CD4-positive, alpha-beta T cell treated with Interleukin-4 for 1 hour (primary cell): ENCODE results near the gene ACBD6.

Experiments used
- DNase-seq, 2 donors: peaks; one replicate each; pipeline ENCODE4 v3.0.0-alpha.2; 2020 to 2022

ACBD6 gene

DNA sequence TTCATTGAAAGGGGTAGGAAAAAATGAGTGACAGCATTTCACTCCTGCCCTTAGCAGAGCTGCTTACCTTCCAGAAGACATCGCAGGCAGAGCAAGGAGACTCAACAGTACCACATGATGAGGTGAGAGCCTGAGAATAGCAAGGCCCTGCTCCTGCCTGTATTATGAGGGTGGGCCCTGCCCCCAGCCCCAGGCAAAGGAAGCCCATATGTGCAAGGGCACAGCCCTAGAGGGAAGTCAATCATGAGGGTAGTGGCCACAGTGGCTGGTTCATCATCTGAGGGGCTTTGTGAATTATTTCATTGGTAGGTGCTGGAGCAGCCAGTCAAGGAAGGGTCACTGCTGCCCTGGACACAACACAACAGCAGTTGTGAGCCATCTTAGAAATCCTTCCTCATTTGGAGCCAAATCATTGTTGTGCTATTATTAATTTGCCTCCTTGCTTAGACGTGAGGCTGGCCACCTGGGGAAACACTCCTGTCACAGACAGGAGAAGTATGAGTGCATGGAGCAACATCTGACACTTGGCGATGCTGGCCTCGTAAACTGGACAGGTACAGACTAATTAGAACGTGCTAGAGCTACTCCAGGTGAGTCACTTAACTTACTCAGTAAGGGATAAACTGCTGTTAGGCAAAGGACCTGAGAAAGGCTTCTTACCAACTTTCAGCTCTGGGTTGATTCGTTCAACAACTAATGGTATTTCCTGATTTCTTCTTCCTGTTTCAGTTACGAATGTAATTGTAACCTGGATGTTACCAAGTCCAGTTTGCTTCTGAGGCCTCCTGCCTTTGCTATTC is 22.7 kb upstream of the ACBD6 start:
- no peak for DNase-seq

DNA sequence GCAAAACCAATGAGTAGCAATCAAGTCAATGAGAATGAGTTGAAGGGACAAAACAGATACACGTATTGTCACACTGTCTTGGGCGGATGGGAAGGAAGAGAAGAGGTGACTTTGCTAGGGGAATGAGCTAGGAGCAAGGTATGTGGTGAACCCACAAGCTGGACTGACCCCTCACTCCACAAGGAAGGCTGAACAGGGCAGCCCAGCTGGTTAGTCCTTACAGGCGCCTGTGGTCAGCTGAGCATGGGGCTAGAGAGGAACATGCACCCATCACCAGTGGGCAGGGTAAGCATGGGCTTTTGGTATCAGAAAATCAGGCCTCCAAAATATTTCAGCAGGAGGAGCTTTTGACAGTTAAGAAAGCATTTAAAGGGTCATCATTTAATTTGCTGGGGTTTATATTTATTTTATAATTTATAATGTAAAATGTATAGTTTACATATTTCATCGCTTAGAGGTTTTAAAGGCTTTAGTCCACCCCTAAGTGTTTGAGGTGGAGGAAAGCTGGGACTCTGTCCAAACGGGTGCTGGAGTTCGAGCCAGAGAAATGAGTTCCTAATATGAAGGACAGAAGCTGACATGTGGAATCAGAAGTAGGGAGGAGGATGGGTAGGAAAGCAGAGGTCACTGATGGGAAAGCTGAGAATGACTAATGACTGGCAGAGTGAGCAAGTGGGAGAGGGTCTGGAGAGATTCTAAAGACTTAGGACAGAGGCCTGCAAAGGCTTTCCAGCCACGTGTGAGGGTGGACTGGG is 22.0 kb upstream of the ACBD6 start:
- DNase-seq: no peak

DNA sequence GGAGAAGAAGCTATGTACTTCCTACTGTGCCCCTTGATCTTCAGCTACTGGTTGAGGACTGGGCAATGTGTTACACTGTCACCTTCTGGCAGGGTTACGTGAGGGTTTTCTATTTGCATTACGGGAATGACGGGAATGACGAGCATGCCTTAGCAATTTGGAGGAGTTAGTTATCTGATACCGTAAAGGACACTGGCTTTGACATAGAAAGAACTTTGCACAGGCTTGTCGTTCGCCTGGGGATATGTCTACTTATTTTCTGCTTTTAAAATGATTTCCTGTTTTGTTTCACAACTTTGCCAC is 19.8 kb upstream of the ACBD6 start:
- DNase-seq: no peak

DNA sequence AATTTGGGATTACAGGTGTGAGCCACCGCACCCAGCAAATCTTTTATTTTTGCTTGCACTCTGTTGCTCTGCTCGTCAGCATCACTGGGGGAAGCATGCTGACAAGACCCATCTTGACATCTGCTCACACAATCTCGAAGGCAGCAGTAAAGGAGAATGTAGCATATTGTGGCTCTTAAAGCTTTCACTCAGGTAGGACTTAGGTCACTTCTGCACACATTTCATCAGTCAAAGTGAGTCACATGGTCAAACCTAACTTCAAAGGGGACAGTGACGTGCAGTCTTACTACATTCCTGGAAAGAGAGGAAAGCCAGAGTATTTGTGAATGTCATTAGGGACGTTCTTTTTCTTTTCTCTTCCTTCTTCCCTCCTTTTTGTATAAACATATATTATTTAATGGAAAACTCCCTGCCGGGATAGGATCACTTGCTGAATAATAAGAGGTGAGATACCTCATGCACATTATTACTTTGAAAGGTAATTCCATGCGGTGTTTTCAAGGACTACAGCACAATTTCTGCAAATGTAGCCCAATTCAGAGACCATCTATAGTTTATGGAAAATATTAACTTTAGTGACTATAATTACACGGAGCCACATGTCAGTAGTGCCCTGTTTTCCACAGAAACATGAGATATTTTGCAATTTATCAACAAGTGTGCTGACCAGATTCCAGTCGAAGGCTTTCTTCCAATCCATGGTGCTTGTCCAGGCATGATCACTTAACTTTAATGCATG is 19.3 kb upstream of the ACBD6 start:
- DNase-seq: no peak

DNA sequence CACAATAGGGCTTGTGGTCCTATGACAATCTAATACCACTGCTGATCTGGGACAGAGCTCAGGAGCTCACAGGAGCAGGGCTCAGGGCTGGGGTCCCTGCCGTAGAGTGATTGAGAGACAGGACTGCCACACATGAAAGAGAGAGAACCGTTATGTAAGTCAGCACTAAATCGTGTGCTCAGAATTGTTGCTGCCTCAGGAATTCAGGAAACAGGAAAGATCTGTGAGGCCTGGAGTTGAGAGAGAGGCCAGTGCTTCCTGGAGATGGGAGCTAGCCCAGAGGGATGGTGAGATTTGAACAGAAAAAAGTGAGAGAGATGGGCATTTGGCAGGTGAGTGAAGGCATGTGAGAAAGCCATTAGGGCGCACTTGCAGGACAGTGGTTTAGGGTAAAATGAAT is 17.5 kb upstream of the ACBD6 start:
- DNase-seq: no peak

DNA sequence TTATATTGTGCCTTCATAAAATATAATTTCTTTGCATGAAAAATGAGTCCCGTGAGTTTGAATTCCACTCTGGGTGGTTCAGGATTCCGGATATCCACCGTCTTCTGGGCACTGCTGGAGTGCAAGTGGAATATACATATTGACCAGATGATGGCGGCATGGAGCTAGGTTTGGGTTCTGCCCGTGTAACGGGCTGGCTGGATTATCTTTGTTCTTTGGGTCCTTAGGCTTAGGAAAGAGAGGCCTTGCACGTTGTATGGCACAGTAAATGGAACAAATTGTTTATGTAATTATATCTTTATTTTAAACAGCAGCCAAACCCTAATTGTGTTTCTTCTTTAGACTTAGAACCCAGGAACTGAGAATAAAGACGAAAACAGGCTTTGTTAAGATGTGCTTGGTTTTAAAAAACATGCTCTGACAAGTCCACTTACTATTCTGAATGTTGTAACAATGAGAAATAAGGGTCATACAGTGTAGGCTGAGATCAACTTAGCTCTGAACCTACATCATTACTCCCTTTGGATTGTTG is 13.5 kb upstream of the ACBD6 start:
- DNase-seq: peak; percentile 59 to 69

DNA sequence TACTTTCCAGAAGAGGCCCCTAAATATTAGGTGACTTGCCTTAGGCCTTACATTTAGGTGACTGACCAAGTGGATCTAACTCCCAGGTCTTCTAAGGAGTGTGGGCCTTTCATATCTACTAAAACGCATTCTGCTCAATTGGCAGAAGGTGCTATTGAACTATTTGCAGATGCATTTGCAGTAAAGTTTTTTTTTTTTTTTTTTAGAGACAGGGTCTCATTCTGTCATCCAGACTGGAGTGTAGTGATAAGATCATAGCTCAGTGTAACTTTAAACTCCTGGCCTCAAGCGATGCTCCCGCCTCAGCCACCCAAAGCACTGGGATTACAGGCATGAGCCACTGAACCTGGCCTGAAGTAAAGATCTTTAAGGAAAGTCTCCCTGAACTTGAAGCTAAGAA is 13.0 kb upstream of the ACBD6 start:
- DNase-seq: no peak

DNA sequence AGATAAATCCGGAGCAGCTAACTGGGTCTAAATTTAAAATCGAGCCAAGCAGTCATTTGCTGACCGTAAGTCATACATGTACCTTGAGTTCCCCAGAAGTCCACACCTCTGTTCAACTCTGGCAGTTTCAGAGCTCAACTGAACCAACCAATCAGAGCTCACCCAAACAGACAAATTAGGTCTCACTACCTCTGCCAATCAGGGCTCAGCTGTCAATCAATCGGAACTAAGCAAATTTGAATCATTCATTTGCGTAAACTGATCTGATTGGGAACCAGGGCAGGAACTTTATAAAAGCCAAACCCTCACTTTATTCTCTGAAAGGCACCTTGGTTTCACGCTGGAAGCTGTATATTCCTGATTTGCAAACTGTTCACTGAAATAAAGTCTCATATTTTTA is 11.2 kb upstream of the ACBD6 start:
- DNase-seq: no peak

DNA sequence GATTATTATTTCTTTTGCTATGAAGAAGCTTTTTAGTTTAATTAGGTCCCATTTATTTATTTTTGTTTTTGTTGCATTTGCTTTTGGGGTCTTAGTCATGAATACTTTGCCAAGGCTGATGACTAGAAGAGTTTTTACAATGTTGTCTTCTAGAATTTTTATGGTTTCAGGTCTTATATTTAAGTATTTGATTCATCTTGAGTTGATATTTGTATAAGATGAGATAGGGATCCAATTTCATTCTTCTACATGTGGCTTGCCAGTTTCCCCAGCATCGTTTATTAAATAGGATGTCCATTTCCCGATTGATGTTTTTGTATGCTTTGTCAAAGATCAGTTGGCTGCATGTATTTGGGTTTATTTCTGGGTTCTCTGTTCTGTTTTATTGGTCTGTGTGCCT is 8.5 kb upstream of the ACBD6 start:
- no peak for DNase-seq

DNA sequence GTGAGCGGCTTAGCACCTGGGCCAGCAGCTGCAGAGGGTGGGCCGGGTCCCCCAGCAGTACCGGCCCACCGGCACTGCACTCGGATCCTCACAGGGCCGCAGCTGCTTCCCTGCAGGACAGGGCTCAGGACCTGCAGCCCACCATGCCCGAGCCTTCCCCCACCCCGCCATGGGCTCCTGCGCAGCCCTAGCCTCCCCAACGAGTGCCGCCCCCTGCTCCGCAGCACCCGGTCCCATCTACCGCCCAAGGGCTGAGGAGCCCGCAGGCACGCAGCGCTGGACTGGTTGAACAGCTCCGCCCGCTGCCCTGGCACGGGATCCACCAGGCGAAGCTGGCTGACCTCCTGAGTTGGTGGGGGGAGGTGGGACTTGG is 6.3 kb upstream of the ACBD6 start:
- no peak for DNase-seq

DNA sequence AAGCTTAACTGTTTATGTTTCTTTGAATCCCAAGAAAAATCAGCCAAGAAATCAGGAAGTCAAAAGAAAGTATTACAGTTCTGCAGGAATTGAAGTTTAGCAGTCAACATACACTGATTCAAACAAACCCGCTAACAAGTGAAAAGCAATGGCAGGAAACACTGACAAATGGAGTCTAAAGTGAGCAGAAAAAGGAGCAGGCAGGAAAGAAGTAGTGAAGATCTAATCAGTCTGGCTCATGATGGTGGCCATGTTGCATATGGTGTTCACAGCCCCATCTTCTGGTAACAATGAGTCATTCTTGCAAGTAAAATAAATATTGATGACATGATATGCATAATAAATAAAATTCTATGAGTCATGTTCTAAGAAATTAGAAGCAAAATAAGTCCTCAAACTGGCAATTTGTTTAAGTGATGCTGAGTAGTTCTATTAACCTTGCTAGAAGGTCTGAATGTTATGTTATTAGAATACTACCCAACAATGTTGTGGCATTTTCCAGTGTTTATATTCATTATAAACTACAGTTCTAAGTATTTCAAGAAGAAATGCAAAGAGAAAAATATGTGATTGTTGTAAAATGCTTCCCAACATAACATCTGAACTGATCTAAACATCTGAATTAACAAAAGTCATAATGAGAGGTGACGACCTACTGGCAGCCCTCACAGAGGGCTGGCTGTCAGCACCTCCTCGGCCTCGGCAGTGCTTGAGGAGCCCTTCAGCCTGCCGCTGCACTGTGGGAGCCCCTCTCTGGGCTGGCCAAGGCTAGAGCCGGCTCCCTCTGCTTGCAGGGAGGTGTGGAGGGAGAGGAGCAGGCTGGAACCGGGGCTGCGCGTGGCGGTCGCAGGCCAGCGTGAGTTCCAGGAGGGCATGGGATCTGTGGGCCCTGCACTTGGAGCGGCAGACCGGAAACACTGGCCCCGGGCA is 5.7 kb upstream of the ACBD6 start:
- DNase-seq: no peak

DNA sequence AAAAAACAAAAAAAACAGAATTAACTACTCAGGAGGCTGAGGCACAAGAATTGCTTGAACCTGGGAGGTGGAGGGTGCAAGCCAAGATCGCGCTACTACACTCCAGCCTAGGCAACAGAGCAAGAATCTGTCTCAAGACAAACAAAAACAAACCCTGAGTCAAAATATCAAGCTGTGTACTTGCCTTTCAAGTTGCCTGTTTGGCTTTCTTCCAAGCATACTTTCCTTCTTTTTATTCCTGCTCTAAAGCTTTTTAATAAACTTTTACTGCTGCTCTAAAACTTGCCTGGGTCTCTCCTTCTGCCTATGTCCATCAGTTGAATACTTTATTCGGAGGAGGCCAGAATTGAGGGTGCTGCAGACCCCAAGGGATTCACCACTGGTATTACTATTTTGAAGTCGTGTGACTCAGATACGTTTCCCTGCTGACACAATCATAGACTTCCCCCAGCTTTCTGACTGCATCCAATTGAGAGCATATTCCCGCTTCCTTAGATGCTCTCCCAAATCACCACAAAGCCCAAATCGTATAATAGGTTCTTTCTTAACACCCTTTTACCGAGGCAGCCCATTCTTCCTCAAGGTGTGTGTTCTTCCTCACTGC is 3.5 kb upstream of the ACBD6 start:
- DNase-seq: no peak

DNA sequence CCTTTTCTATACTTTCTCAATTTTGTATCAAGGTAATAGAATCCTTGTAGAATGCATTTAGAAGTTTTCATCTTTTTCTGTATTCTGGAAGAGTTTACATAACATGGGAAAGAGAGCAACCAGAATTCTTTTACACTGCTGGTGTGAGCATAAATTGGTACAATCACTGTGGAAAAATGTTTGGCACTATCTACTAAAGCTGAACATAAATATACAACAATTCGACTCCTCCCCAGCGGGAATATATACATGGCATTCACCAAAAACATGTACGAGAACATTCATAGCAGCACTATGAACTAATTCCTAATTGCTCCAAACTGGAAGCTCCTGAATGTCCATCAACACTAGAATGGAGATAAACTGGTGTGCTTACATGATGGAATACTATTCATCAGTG is 1.8 kb upstream of the ACBD6 start:
- no peak for DNase-seq

DNA sequence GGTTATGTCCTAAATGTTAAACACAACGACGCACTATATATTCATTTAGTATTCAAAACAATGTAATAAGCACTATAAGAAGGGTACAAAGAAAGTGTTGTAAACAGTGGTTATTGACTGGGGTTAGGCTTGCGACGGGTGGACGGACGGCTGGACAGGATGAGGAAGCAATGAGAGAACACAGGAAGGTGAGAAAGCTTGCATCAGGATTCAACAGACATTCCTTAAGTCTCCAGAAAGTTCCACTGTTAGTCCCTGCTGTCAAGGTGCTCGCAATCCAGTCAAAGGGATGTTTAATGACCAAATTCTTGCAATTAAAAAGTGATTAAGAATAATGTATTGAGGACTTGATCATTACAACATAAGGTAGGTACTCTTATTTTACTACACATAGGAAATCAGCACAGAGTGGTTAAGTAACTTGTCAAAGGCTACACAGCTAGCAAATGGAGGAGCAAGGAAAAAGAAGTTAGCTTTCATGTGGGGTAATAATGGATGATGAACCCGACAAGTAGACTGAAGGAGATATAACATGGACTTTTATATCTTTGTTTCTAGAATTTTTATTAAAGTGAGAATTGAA is 994 bp upstream of the ACBD6 start:
- DNase-seq: no peak

DNA sequence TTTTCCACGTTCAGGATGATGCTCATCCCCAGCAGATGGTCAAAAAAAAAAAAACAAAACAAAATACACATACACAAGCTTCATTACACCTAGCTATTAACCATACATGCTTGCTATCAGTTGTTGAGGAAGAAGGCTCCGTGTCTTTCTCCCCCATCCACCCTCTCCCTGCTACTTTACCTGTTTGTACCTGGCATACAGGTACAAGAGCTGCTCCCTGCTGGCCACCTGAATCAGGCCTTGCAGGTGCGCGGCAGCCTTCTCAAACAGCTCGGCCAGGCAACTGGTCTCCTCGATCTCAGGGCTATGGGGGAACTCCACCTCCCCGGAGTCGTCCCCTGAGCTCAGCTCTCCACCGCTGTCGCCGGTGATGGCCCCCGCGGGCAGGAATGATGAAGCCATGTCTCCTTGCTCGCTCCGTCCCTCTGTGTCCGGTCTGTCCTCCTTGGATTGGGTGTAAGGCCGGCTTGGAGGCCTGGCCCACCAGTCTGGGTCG is 464 bp downstream of the ACBD6 start:
- DNase-seq: peak in 1 of 2 donors; percentile 20

DNA sequence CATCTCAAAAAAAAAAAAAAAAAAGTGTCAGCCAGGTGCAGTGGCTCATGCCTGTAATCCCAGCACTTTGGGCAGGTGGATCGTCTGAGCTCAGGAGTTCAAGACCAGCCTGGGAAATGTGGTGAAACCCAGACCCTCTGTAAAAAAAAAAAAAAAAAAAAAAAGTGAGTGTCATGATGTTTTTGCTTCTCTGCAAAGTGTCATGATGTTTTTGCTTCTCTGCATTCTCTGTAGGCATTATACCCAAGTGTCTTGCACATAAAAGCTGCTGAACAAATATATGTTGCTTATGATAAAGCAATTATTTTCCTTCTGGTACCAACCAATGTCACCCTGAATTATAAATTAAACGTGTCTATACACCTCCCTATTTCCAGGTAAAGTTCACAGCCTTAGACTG is 1.7 kb downstream of the ACBD6 start:
- DNase-seq: no peak

DNA sequence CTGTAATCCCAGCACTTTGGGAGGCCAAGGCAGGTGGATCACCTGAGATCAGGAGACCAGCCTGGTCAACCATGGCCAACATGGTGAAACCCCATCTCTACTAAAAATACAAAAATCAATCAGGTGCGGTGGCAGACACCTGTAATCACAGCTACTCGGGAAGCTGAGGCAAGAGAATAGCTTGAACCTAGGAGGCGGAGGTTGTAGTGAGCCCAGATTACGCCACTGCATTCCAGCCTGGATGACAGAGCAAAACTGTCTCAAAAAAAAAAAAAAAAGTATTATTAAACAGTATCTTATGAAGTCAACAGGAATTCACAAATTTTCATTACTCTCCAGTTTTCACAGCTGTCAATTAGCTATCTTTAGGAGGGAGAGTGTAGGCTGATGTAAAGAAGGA is 3.8 kb downstream of the ACBD6 start:
- DNase-seq: no peak

DNA sequence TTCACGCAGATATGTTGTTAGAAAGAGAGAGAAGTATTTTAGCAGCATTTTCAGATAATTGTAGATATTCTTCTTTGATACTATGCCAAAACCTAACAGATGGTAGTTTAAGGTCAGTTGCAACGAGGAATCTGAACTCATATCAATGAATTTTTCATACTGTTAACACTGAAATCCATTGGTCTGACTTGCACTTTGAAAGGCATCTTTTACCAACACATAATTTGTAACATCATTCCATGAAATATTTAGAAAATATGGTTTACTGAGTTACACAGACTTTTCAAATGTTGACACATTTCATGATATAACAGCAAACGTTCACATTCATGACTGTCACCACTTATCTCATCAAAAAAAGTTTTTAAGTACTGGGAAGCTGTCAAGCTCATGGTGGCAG is 4.6 kb downstream of the ACBD6 start:
- no peak for DNase-seq

DNA sequence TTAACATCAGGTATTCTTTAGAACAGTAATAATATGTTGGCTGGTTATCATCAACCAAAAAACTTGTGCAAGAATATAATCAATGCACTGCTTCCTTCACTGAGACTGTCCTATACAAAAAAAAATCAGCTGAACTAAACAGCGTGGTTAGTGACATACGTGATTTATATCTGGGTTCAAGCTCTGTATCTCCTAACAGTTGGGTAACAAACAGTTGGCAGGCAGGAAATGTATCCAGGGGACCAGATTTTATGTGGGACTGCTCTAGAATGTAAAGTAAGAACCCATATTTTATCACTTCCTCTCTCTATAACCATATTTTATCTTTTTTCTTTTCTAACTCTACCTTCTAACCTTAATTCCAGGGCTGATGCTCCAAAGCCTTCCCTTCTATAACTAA is 8.0 kb downstream of the ACBD6 start:
- no peak for DNase-seq

DNA sequence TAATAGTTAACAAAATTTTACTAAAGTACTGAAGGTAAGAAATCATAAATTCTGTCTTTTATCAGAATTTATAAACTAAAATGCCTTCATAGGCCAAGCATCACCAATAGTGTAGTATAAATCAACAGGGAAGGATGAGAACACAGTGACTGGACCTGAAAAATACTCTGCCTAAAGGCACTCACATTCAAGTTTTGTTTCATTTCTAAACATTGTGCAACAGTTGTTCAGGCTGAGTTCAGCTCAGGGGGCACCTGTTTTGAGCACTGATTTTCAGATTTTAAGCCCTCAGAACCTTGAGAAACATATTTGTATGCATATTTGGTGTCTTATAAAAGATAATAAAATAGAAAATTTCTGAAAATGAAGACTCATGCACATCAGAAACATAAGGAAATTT is 12.4 kb downstream of the ACBD6 start:
- DNase-seq: no peak

DNA sequence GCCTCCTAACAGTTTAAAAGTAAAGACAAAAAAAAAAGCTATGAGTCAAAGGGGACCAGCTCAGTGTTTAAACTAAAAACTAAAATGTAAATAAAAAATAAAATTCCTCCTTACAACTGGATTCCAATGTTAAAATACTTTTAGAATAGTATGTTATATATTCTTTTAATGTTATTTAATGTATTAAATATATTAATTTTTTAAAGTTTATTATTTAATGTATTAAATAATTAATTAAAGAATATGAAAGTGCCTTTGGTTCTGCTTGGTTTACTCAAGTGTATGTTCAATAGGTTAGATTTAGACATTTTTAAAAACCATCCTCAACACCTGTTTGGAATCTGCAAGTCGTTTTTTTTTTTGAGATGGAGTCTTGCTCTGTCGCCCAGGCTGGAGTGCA is 13.1 kb downstream of the ACBD6 start:
- no peak for DNase-seq

DNA sequence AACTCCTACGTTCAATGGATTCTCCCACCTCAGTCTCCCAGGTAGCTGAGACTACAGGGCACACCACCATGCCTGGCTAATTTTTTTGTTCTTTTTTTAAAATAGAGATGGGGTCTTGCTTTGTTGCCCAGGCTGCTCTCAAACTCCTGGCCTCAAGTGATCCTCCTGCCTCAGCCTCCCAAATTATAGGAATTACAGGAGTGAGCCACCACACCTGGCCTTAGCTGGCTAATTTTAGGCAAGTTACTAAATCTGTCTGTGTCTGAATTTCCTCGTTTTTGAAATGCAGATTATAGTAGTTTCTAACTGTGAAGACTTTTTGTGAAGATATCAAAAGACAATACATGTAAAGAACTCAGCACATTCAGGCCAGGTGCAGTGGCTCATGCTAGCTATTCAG is 13.7 kb downstream of the ACBD6 start:
- DNase-seq: no peak
